Panc1 (cell line): Measurements from ENCODE around the gene SDR9C7. TPM values are rescaled to one million over a fixed set of nuclear protein-coding genes. Genes with fewer than 3 reads are reported as not detected.

ENCODE experiments used
- ATAC-seq: fragments of 200-7000 bp; cut with Tn5 transposase; 2 replicates; pipeline ENCODE4 v1.9.1; 2020; ENCODE audit warnings: mild to moderate bottlenecking, moderate library complexity
- BruUV-seq: library from RNA; stranded (reverse); fragments of 400-500 nt; replicated peaks from 2 replicates; lab custom pipeline; 2021; lab: Mats Ljungman, UMichigan
- CTCF ChIA-PET: fragments of 300-600 bp; sonication (Branson Sonifier 250); formaldehyde crosslinking; loops from one replicate; lab custom pipeline; 2022; ENCODE audit warnings: antibody characterized with exemption; lab: Charles Lee
- POLR2A ChIA-PET: fragments of 300-600 bp; sonication (Branson Sonifier 250); formaldehyde crosslinking; loops from one replicate; lab custom pipeline; 2022; ENCODE audit warnings: antibody characterized with exemption; lab: Charles Lee
- DNase-seq: peaks from one replicate; pipeline ENCODE4 v3.0.0-alpha.2; 2010; ENCODE audit warnings: low read depth, low spot score
- H3K27ac ChIP-seq: 2 replicates; pipeline ENCODE4 v1.5.1; 2011; ENCODE audit warnings: mild to moderate bottlenecking, low read length, inconsistent platforms
- H3K27me3 ChIP-seq: fragments of 200-500 bp; sonication (Bioruptor generic); 2 replicates; pipeline ENCODE4 v1.6.0; 2014; ENCODE audit warnings: low read length, inconsistent platforms; ENCODE audit not compliant: control insufficient read depth, insufficient read depth
- H3K36me3 ChIP-seq: fragments of 200-500 bp; sonication (Bioruptor generic); 2 replicates; pipeline ENCODE4 v1.5.1; 2014; ENCODE audit warnings: inconsistent platforms, mild to moderate bottlenecking, low read length, moderate library complexity; ENCODE audit not compliant: control insufficient read depth, insufficient read depth
- H3K4me1 ChIP-seq: 2 replicates; pipeline ENCODE4 v1.5.1; 2011; ENCODE audit warnings: inconsistent platforms, mild to moderate bottlenecking, low read length, moderate library complexity; ENCODE audit not compliant: control insufficient read depth, insufficient read depth
- H3K4me3 ChIP-seq, 2 experiments: 2 replicates each; pipeline ENCODE4 v1.5.1; 2011 to 2012; ENCODE audit warnings: low read depth in 2 of 2, low read length in 2 of 2, mild to moderate bottlenecking in 2 of 2, inconsistent platforms in 1 of 2, moderate library complexity in 1 of 2
- H3K9me3 ChIP-seq: fragments of 200-500 bp; sonication (Bioruptor generic); 2 replicates; pipeline ENCODE4 v1.5.1; 2014; ENCODE audit warnings: low read depth, mild to moderate bottlenecking, inconsistent platforms, low read length, moderate library complexity; ENCODE audit not compliant: control insufficient read depth, insufficient read depth
- CTCF ChIP-seq: fragments of 450-650 bp; IDR thresholded peaks from 2 replicates; pipeline ENCODE4 v1.5.1; 2017; ENCODE audit warnings: mild to moderate bottlenecking
- POLR2AphosphoS5 ChIP-seq: IDR thresholded peaks from 2 replicates; pipeline ENCODE4 v1.6.1; 2012; ENCODE audit warnings: mild to moderate bottlenecking, low read depth, low read length, moderate library complexity
- REST ChIP-seq, 2 experiments: IDR thresholded peaks; 2 replicates each; pipeline ENCODE4 v1.6.1; 2011 to 2012; ENCODE audit warnings: low read depth in 2 of 2, control low read depth in 1 of 2, low read length in 1 of 2, mild to moderate bottlenecking in 1 of 2, moderate library complexity in 1 of 2; ENCODE audit not compliant: insufficient read depth in 1 of 2
- SIN3A ChIP-seq: IDR thresholded peaks from 2 replicates; pipeline ENCODE4 v1.6.1; 2012; ENCODE audit warnings: low read depth, mild to moderate bottlenecking, low read length, moderate library complexity, borderline replicate concordance; ENCODE audit not compliant: insufficient read depth
- TCF7L2 ChIP-seq: IDR thresholded peaks from 2 replicates; pipeline ENCODE4 v1.6.1; 2011; ENCODE audit warnings: mild to moderate bottlenecking, low read depth, low read length, inconsistent platforms
- in situ Hi-C: cut with HindIII; loops from 2 replicates; pipeline ENCODE4 v1.10.0; 2016; ENCODE audit warnings: low sequenced_read_pairs, low pct_unique_long_range_greater_than_20kb
- intact Hi-C: fragments of 100-400 bp; cut with micrococcal nuclease; formaldehyde crosslinking; loops from one replicate; pipeline ENCODE4 v1.10.0; 2022; ENCODE audit not compliant: unreplicated experiment
- total RNA-seq: library from RNA; stranded (reverse); gene quantifications from one replicate; pipeline ENCODE4 v1.2.1, GENCODE V29; 2021; ENCODE audit not compliant: unreplicated experiment

The SDR9C7 gene
- total RNA-seq, 1 experiment from 2014 or later: not detected

GRCh38 chr12:56916296-56916995 is 17.8 kb downstream of the SDR9C7 start:
- Histone ChIP-seq H3K36me3 (no peaks in the 10 kb centered on the region), H3K4me1 (no peaks in the 10 kb centered on the region), H3K27ac (no peak overlapping the region), H3K9me3 (no peaks in the 10 kb centered on the region), H3K4me3 (no peak overlapping the region), H3K27me3 (peaks cover 4% of the 10 kb centered on the region; the same call in 1 of the 2 replicates)
- CTCF ChIA-PET: no interaction called here
- in situ Hi-C loops (no loop called here), intact Hi-C loops (no loop called here)
- POLR2A ChIA-PET: no interaction called here
- no peak for ATAC-seq
- BruUV-seq: no TSS peak
- TF ChIP-seq POLR2AphosphoS5 (no peak), SIN3A (no peak), TCF7L2 (no peak), REST (IDR thresholded peaks at IDR 0.05; ENCODE audit: insufficient read depth in 1 of 2, low read depth in 2 of 2, low read length in 1 of 2) (no peak), CTCF (no peak)
- no peak for DNase-seq

- H3K9me3 ChIP-seq: no peaks in the 10 kb centered on the region
- no peak overlapping the region for H3K27ac ChIP-seq
- TF ChIP-seq REST (IDR thresholded peaks at IDR 0.05; ENCODE audit: insufficient read depth in 1 of 2, low read depth in 2 of 2, low read length in 1 of 2) (no peak), TCF7L2 (no peak), POLR2AphosphoS5 (no peak), CTCF (no peak), SIN3A (no peak)
- no peaks in the 10 kb centered on the region for H3K36me3 ChIP-seq
- no TSS peak for BruUV-seq
- no peak overlapping the region for H3K4me3 ChIP-seq
- POLR2A ChIA-PET: no interaction called here
- in situ Hi-C loops: no loop called here
- CTCF ChIA-PET: no interaction called here
- DNase-seq: no peak
- no peak for ATAC-seq
- intact Hi-C loops: no loop called here
- peaks cover 6% of the 10 kb centered on the region; the same call in 1 of the 2 replicates for H3K27me3 ChIP-seq
- no peaks in the 10 kb centered on the region for H3K4me1 ChIP-seq
These were observed 19.5 kb downstream of the SDR9C7 start for GRCh38 chr12:56914724-56915123.
